ENCODE results near the gene RANBP17. TPM values are rescaled to one million over a fixed set of nuclear protein-coding genes. Genes with fewer than 3 reads are reported as not detected.

RANBP17 gene
- total RNA-seq, 8 experiments from 2014 or later = 3.8 to 43.9 (median 25.5) TPM; not detected in 1

GRCh38 chr5:171080186-171080938, 218.5 kb downstream of the RANBP17 start:
- in situ Hi-C loops (cut with MboI; ENCODE audit: low pct_unique_long_range_greater_than_20kb in 2 of 9, low sequenced_read_pairs in 9 of 9, unreplicated experiment in 9 of 9) = no loop called here
- ATAC-seq (replicated peaks in 6 of 8) = peak in 5 of 8 experiments; percentile 21 to 64 (median 56)
- Histone ChIP-seq H3K4me3 (no peak overlapping the region), H3K27ac (no peak overlapping the region), H3K4me1 (replicated peaks in 1 of 2) (peaks cover 0 to 15% of the 10 kb centered on the region in 2 donors)
- 0 to 73% (median 59%) methylated on average over 2 to 7 of the region's 7 CpGs for WGBS, 10 experiments

GRCh38 chr5:171081319-171081718, 219.5 kb downstream of the RANBP17 start:
- peaks cover 0 to 15% of the 10 kb centered on the region in 2 donors for H3K4me1 ChIP-seq (replicated peaks in 1 of 2)
- ATAC-seq (replicated peaks in 6 of 8) = no peak
- in situ Hi-C loops (cut with MboI; ENCODE audit: low pct_unique_long_range_greater_than_20kb in 2 of 9, low sequenced_read_pairs in 9 of 9, unreplicated experiment in 9 of 9) = no loop called here
- 0 to 86% (median 67%) methylated on average over 1 of the region's 1 CpG; no CpG with 5 or more reads in 3 of the 10 experiments for WGBS, 10 experiments
- H3K27ac ChIP-seq = no peak overlapping the region
- no peak overlapping the region for H3K4me3 ChIP-seq

- no peak overlapping the region for H3K4me3 ChIP-seq
- 27 to 100% (median 66%) methylated on average over 1 to 2 of the region's 2 CpGs; no CpG with 5 or more reads in 3 of the 10 experiments for whole genome bisulfite sequencing, 10 experiments
- no peaks in the 10 kb centered on the region for H3K4me1 ChIP-seq (replicated peaks in 1 of 2)
- no peak overlapping the region for H3K27ac ChIP-seq
- in situ Hi-C loops (cut with MboI; ENCODE audit: low pct_unique_long_range_greater_than_20kb in 2 of 9, low sequenced_read_pairs in 9 of 9, unreplicated experiment in 9 of 9) = no loop called here
- no peak for ATAC-seq (replicated peaks in 6 of 8)
Observed at GRCh38 chr5:171092194-171092593, 230.4 kb downstream of the RANBP17 start.

- no peak overlapping the region for H3K4me3 ChIP-seq
- in situ Hi-C loops (cut with MboI; ENCODE audit: low pct_unique_long_range_greater_than_20kb in 2 of 9, low sequenced_read_pairs in 9 of 9, unreplicated experiment in 9 of 9) = no loop called here
- H3K4me1 ChIP-seq (replicated peaks in 1 of 2) = no peaks in the 10 kb centered on the region
- ATAC-seq (replicated peaks in 6 of 8) = peak in 1 of 8 experiments; percentile 27
- H3K27ac ChIP-seq = no peak overlapping the region
Observed at GRCh38 chr5:171093598-171093997, 231.8 kb downstream of the RANBP17 start.

- H3K27ac ChIP-seq = no peak overlapping the region
- 8 to 85% (median 63%) methylated on average over 1 to 3 of the region's 3 CpGs for WGBS, 10 experiments
- in situ Hi-C loops (cut with MboI; ENCODE audit: low pct_unique_long_range_greater_than_20kb in 2 of 9, low sequenced_read_pairs in 9 of 9, unreplicated experiment in 9 of 9) = no loop called here
- no peak for ATAC-seq (replicated peaks in 6 of 8)
- no peaks in the 10 kb centered on the region for H3K4me1 ChIP-seq (replicated peaks in 1 of 2)
- H3K4me3 ChIP-seq = no peak overlapping the region
Observed at GRCh38 chr5:171094356-171094755, 232.5 kb downstream of the RANBP17 start.

- ATAC-seq (replicated peaks in 6 of 8) = no peak
- 17 to 100% (median 78%) methylated on average over 1 to 7 of the region's 11 CpGs; no CpG with 5 or more reads in 2 of the 10 experiments for WGBS, 10 experiments
- Histone ChIP-seq H3K4me3 (no peak overlapping the region), H3K4me1 (replicated peaks in 1 of 2) (no peaks in the 10 kb centered on the region), H3K27ac (no peak overlapping the region)
- in situ Hi-C loops (cut with MboI; ENCODE audit: low pct_unique_long_range_greater_than_20kb in 2 of 9, low sequenced_read_pairs in 9 of 9, unreplicated experiment in 9 of 9) = no loop called here
Observed at GRCh38 chr5:171102877-171103610, 241.2 kb downstream of the RANBP17 start.

- no peak overlapping the region for H3K27ac ChIP-seq
- 7 to 76% (median 50%) methylated on average over 1 to 4 of the region's 4 CpGs; no CpG with 5 or more reads in 3 of the 10 experiments for WGBS, 10 experiments
- peak in 2 of 8 experiments; percentile 12 to 67 for ATAC-seq (replicated peaks in 6 of 8)
- in situ Hi-C loops (cut with MboI; ENCODE audit: low pct_unique_long_range_greater_than_20kb in 2 of 9, low sequenced_read_pairs in 9 of 9, unreplicated experiment in 9 of 9) = no loop called here
- no peaks in the 10 kb centered on the region for H3K4me1 ChIP-seq (replicated peaks in 1 of 2)
- H3K4me3 ChIP-seq = no peak overlapping the region
Observed at GRCh38 chr5:171107669-171108068, 245.9 kb downstream of the RANBP17 start.

- H3K27ac ChIP-seq = no peak overlapping the region
- in situ Hi-C loops (cut with MboI; ENCODE audit: low pct_unique_long_range_greater_than_20kb in 2 of 9, low sequenced_read_pairs in 9 of 9, unreplicated experiment in 9 of 9) = no loop called here
- H3K4me3 ChIP-seq = no peak overlapping the region
- WGBS, 10 experiments = 30 to 100% (median 91%) methylated on average over 2 to 5 of the region's 5 CpGs
- no peak for ATAC-seq (replicated peaks in 6 of 8)
- no peaks in the 10 kb centered on the region for H3K4me1 ChIP-seq (replicated peaks in 1 of 2)
Observed at GRCh38 chr5:171115519-171115918, 253.7 kb downstream of the RANBP17 start.

GRCh38 chr5:171116719-171117118, 254.9 kb downstream of the RANBP17 start:
- ATAC-seq (replicated peaks in 6 of 8) = peak in 2 of 8 experiments; percentile 27 to 62
- Histone ChIP-seq H3K4me1 (replicated peaks in 1 of 2) (no peaks in the 10 kb centered on the region), H3K4me3 (no peak overlapping the region), H3K27ac (no peak overlapping the region)
- WGBS, 10 experiments = 35 to 100% (median 86%) methylated on average over 1 to 2 of the region's 2 CpGs
- in situ Hi-C loops (cut with MboI; ENCODE audit: low pct_unique_long_range_greater_than_20kb in 2 of 9, low sequenced_read_pairs in 9 of 9, unreplicated experiment in 9 of 9) = no loop called here

- no peak for ATAC-seq (replicated peaks in 6 of 8)
- Histone ChIP-seq H3K4me3 (no peak overlapping the region), H3K27ac (no peak overlapping the region), H3K4me1 (replicated peaks in 1 of 2) (no peaks in the 10 kb centered on the region)
- in situ Hi-C loops (cut with MboI; ENCODE audit: low pct_unique_long_range_greater_than_20kb in 2 of 9, low sequenced_read_pairs in 9 of 9, unreplicated experiment in 9 of 9) = no loop called here
- 10 to 100% (median 67%) methylated on average over 1 to 7 of the region's 15 CpGs; no CpG with 5 or more reads in 3 of the 10 experiments for WGBS, 10 experiments
Observed at GRCh38 chr5:171120986-171121622, 259.3 kb downstream of the RANBP17 start.

- Histone ChIP-seq H3K4me3 (no peak overlapping the region), H3K4me1 (replicated peaks in 1 of 2) (no peaks in the 10 kb centered on the region), H3K27ac (no peak overlapping the region)
- in situ Hi-C loops (cut with MboI; ENCODE audit: low pct_unique_long_range_greater_than_20kb in 2 of 9, low sequenced_read_pairs in 9 of 9, unreplicated experiment in 9 of 9) = no loop called here
- WGBS, 10 experiments = 60 to 100% (median 100%) methylated on average over 1 of the region's 3 CpGs; no CpG with 5 or more reads in 7 of the 10 experiments
- no peak for ATAC-seq (replicated peaks in 6 of 8)
Observed at GRCh38 chr5:171121638-171122037, 259.8 kb downstream of the RANBP17 start.

GRCh38 chr5:171122372-171122771, 260.6 kb downstream of the RANBP17 start:
- no peaks in the 10 kb centered on the region for H3K4me1 ChIP-seq (replicated peaks in 1 of 2)
- no peak overlapping the region for H3K27ac ChIP-seq
- ATAC-seq (replicated peaks in 6 of 8) = no peak
- 33 to 83% (median 81%) methylated on average over 1 to 2 of the region's 2 CpGs; no CpG with 5 or more reads in 6 of the 10 experiments for WGBS, 10 experiments
- H3K4me3 ChIP-seq = no peak overlapping the region
- in situ Hi-C loops (cut with MboI; ENCODE audit: low pct_unique_long_range_greater_than_20kb in 2 of 9, low sequenced_read_pairs in 9 of 9, unreplicated experiment in 9 of 9) = no loop called here

- in situ Hi-C loops (cut with MboI; ENCODE audit: low pct_unique_long_range_greater_than_20kb in 2 of 9, low sequenced_read_pairs in 9 of 9, unreplicated experiment in 9 of 9) = no loop called here
- ATAC-seq (replicated peaks in 6 of 8) = no peak
- Histone ChIP-seq H3K27ac (no peak overlapping the region), H3K4me3 (no peak overlapping the region), H3K4me1 (replicated peaks in 1 of 2) (no peaks in the 10 kb centered on the region)
- 0 to 100% (median 81%) methylated on average over 1 to 2 of the region's 4 CpGs; no CpG with 5 or more reads in 2 of the 10 experiments for WGBS, 10 experiments
Observed at GRCh38 chr5:171123417-171123816, 261.6 kb downstream of the RANBP17 start.
